8988T (cell line): Measurements from ENCODE around the gene SLC2A9.

Experiments used
- DNase-seq: peaks from one replicate; pipeline ENCODE4 v3.0.0; 2011

The SLC2A9 gene

GRCh38 chr4:9952415-9952950, 68.8 kb downstream of the SLC2A9 start:
- DNase-seq: no peak

- DNase-seq: no peak
Observed at GRCh38 chr4:9949573-9949972, 71.7 kb downstream of the SLC2A9 start.

DNA sequence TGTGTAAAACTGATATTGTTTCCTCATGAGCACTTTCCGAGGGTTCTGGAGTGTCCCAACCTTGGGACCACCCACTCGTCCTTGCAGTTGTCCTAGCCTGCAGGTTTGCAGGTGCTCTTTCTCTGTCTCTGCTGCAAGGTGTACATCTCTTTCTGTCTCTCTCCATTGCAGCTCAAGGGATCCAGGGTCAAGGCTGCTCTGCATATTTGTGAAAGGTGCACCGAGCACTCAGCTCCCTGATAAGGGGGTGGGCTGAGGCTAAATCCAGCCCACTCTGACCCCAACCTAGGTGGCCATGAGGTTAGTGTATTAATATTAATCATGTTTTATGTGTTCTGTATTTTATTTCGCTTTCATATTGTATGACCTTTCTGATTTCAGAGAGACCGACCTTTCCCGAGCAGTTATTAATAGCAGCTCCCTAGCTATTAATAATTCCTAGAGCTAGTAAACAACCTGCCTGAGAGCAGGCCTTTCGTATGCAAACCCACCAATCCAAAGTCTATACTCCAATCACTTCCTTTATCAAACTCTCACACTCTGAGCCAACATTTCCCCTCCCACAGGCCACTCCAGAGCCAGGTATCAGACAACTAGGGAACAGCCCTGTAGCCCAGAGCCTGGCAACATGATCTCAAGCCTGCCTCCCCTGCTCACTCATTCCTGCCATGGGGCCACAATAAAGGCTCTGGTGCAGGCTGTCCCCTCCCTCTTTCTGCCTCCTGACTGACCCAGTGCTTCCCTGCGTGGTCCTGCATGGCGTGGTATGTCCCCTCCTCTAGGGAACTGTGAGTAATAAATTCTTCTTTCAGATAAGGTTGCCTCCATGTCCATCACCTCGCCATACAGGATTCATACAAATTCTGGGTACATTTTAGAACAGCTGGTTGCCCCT, 73.9 kb downstream of the SLC2A9 start:
- no peak for DNase-seq

- no peak for DNase-seq
Observed at GRCh38 chr4:9946170-9946569, 75.1 kb downstream of the SLC2A9 start.

- no peak for DNase-seq
Observed at GRCh38 chr4:9944431-9945425, 76.6 kb downstream of the SLC2A9 start.

DNA sequence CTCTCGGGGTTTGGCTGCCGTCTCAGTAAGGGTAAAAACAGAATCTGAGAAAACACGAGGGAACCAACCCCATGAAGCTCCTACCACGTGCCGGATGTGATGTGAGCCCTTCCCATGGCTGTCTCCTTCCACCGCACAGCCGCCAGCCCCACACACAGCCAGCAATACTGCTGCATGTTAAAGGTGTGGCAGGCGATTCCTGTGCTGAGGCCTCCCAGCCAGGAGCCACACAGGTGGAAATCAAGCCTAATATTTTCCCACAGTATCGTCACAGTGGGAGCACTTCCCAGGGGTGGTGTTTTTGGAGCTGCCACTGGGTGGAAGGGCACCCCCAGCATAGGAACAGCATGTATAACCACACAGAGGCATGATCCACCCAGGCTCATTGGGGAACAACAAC, 77.5 kb downstream of the SLC2A9 start:
- DNase-seq: no peak

- DNase-seq: no peak
Observed at GRCh38 chr4:9942921-9943600, 78.2 kb downstream of the SLC2A9 start.

DNA sequence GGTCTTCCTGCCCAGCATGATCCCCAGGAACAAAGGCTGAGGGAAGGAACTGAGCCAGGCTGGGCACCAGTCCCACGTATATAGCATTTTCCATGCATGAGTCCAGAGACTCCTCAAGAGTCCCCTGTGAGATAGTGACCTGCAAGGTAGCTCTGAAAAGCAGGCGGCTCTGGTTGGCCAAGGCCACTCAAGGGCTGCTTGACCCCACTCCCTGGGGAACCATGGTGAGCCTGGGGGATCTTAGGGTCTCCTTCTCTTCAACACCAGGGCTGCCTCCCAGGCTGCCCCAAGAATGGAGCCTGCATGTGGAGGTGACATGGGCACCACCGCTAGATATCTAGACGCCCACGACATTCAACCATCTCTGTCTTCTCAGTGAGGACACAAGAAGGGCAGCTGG, 79.2 kb downstream of the SLC2A9 start:
- DNase-seq: no peak

DNA sequence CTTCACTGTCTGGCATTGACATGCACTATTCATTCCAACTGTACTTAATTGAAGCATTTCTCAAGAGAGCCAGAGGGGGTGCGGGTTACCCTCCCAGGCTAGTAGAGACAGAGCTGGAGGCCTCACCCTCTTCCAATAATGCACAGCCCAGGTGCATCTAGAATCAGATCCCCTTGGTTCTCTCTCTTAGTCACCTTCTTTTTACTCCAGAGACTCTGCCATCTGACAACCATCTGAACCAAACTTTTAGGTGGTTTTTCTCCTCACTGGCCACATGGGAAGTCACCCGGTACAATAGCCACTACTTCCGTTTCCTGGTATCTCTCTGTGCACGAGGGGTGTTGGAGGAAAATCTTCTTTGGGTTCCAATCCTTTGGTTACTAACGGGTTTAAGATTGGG, 81.3 kb downstream of the SLC2A9 start:
- DNase-seq: no peak

DNA sequence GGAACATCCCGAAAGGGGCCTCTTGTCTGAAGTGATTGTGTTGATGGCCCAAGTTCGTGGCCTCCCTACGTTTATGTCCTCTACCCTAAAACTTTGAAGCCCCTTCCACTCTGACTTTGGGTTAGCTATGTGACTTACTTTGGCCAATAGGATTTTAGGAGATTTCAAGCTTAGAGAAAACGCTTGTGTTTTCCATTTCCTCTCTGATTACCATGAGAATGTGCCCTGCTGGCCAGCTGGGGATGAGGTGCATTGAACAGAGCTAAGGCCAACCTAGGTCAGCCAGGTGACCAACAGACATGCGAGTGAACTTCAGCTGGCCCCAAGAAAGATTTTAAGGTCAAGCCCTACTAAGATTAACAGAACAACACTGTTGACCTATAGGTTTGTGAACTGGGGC, 82.4 kb downstream of the SLC2A9 start:
- no peak for DNase-seq

GRCh38 chr4:9937078-9937477, 84.2 kb downstream of the SLC2A9 start:
- no peak for DNase-seq

GRCh38 chr4:9936129-9936644, 85.1 kb downstream of the SLC2A9 start:
- no peak for DNase-seq

DNA sequence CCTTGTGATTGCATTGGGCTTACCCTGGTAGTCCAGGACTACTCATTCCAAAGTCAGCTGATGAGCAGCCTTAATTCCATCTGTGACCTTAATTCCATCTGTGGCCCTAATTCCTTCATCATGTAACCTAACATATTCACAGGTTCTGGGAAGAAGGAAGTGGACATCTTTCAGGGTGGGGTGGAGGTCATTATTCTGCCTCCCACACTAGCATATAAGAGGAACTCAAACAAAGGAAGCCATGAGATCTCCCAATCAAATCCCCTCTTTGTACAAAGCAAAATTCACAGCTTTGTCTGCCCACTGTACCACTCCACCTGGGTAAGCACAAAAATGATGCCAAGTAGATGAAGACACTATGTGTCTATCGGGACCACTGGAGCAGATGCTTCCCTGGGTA, 87.3 kb downstream of the SLC2A9 start:
- no peak for DNase-seq

DNA sequence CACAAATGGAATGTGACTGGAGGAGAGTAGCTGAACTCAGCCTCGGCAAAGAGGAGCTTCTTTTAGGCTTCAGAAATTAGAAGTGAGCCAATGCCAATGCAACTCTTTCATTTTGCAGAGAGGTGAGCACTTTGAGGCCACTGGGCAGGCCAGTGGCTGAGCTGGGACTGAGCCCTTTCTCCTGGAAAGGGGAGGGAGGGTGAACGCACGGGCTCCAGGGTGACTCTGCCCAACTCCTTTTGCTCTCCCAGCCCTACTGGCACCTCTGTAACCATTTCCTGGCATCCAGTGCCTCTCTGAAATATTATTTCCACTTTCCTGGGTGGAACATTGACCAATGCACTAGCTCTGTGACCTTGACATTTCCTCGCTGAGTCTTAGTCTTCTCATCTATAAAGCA, 88.1 kb downstream of the SLC2A9 start:
- DNase-seq: no peak

DNA sequence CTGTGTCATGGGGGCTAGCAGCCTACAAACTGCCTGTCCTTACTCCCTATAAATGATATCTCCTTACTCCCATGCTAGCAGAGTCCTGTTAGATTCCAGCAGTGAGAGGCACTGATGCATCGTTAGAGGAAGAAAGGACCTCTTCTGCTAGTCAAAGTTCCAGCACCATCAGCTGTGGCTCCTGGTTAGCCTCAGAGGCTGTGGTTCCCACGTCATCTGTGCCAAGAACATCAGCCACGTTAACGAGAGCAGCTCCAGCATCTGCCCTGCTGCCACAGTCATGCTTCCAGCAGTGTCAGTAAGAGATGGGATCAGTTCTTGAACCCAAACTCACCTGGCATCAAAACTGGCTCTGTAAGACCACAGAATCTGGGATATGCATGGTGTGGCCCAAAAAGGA, 88.5 kb downstream of the SLC2A9 start:
- DNase-seq: no peak

DNA sequence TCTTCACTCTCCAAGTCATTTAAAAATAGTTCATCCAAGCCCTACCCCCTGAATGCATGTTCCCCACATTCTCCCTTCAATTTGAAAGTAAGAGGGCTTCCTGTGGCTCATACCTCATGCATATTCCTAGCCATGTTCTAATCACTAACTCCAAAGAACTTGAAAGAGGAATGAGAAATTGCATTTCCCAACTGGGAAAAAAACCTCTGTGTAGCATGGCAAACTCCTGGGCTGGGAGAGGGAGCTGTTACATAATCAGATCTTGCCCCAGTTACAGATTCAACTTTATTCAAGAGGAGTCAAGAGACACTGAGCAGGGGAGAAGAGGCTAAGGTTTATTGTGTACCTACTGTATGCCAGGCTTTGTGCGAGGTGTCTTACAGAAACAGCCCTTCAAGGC, 90.2 kb downstream of the SLC2A9 start:
- no peak for DNase-seq

DNA sequence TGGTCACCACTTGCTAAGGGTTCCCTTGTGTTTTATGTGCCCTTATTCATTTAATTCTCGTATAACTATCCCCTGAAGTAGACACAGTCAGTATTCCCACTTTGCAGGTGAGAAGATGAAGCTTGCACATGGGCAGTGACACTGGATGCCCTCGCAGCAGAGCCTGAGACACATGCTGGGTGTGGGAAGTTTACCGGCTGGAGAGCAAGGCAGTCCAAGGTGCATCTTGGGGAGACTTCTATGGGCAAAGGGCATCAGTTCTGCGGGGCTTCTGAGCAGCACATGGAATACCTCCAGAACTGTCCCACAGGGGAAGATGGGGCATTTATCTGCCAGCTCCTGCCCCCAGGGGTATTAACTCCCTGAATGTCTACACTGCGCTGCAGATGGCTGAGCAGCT, 92.2 kb downstream of the SLC2A9 start:
- no peak for DNase-seq

DNA sequence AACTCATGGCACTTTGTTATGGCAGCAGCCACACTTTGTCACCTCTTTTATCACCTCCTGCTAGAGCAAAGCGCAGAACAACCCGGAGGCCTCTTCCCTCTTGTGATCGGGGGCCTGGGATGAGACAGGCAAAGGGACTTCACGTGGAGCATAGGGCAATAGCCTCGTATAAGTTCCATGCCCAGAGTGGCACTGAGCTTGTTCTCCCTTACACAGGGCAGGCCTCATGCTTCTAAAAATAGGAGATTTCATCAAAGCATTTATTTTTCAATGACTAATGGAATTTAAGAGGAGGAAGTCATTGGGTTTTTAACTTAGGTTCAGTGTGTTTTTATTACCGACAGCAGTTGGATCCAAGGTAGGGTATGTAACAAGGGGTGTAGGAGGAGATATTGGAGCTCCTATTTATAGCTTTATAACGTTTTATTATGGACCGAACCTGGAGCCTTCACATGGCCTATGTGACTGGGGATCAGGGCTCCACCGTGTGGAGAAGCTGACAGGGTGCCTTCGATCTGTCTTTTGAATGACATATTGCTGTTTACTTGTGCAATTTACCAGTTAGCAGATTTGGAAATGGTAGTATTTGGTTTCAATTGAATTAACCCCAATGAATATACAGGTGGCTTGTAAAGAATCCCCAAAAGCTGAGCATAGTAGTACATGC, 93.8 kb downstream of the SLC2A9 start:
- DNase-seq: no peak

- DNase-seq: no peak
Observed at GRCh38 chr4:9926586-9926985, 94.7 kb downstream of the SLC2A9 start.

DNA sequence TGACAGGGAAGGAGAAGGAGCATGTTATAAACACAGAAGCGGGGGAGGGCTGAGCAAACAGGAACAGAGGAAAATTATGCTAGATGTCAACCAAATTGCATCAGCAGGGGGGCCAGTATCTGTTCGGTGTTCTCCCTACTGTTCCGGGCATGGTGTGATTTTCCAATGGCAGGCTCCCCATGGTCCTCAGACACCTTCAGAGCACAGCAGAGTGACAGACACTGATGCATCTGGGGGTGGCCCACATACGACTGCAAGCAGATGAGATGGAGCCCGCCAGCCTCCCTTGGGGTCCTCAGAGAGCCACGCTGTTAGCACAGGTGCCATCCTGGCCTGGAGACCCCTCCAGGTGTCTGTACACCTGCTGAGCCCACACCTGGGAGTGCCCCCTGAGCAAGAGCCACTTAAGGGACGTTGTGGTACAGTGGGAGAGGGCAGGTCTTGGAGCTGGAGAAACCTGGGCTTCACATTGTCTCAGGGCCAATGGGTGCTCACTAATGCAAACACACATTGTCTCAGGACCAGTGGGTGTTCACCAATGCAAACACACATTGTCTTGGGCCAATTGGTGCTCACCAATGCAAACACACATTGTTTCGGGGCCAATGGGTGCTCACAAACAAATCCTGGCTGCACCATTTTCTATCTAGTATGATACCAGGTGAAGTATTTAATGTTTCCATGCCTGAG, 95.4 kb downstream of the SLC2A9 start:
- no peak for DNase-seq

DNA sequence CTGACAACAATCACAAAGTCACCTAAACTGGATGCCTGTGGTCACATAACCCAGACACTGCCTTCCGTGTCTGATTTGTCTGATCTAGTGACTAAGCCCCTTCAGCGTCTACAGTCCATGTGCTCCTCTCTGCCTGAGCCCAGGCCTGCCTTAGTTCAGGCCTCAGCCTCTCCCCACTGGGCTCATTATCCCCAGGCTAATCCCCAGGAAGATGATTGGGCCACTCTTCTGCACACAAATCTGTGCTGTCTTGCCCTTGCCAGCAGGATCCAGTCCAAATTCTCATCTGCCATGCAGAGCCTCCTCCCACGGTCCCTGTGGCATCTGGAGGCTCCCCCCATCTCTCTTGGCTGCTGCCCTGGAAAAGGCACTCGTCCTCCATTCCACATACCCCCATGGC, 96.5 kb downstream of the SLC2A9 start:
- no peak for DNase-seq
